K562 (cell line): ENCODE results near the gene TOM1L2. TPM values are rescaled to one million over a fixed set of nuclear protein-coding genes. Genes with fewer than 3 reads are reported as not detected.

Experiments
- ATAC-seq: fragments of 200-7000 bp; cut with Tn5 transposase; 3 replicates; pipeline ENCODE4 v1.9.1; 2020; ENCODE audit warnings: moderate library complexity
- BruUV-seq: library from RNA; stranded (reverse); fragments of 400-500 nt; replicated peaks from 2 replicates; lab custom pipeline; 2021; lab: Mats Ljungman, UMichigan
- CTCF ChIA-PET: fragments of 300-600 bp; formaldehyde crosslinking; extraction: SDS; loops from one replicate; lab custom pipeline; 2021; ENCODE audit warnings: low intra/inter-chr PET ratio; lab: Yijun Ruan, JAX
- POLR2A ChIA-PET: fragments of 300-600, 350-650 bp; sonication (Branson Sonifier 250); formaldehyde crosslinking; extraction: SDS; loops from one replicate; lab custom pipeline; 2021; ENCODE audit warnings: antibody characterized with exemption, inconsistent platforms; lab: Yijun Ruan, JAX
- DNase-seq, 4 experiments: peaks; one replicate each; pipeline versions ENCODE4 v3.0.0 to v3.0.0-alpha.2; 2011 to 2018; ENCODE audit warnings: low spot score in 3 of 4, mixed read lengths in 3 of 4; ENCODE audit errors: extremely low read depth in 1 of 4
- FAIRE-seq: peaks from 2 replicates; lab custom pipeline; 2011; peaks lifted over from hg19 to GRCh38; lab: Jason Lieb, UNC
- H2AFZ ChIP-seq: 2 replicates; pipeline ENCODE4 v1.6.0; 2011; ENCODE audit warnings: low read depth, low read length, control low read depth, inconsistent platforms
- H3K27ac ChIP-seq: fragments of 200-600 bp; 3 replicates; pipeline ENCODE4 v1.8.0; 2011; ENCODE audit warnings: low read depth, mild to moderate bottlenecking, control low read depth, inconsistent platforms, low read length, moderate library complexity, mixed read lengths; ENCODE audit errors: extremely low read depth
- H3K27me3 ChIP-seq, 2 experiments: fragments of 300-600 bp in 1 of 2; 2 replicates in 1 of 2; 3 replicates in 1 of 2; pipeline versions ENCODE4 v1.6.0 to v1.8.0; 2011; ENCODE audit warnings: inconsistent platforms in 2 of 2, low read length in 2 of 2, mild to moderate bottlenecking in 1 of 2, mixed read lengths in 1 of 2, moderate library complexity in 1 of 2; ENCODE audit not compliant: control insufficient read depth in 2 of 2, insufficient read depth in 2 of 2
- H3K36me3 ChIP-seq: fragments of 300-600 bp; 3 replicates; pipeline ENCODE4 v1.8.0; 2011; ENCODE audit warnings: mild to moderate bottlenecking, low read length, inconsistent platforms; ENCODE audit not compliant: control insufficient read depth, insufficient read depth
- H3K4me1 ChIP-seq, 2 experiments: fragments of 200-600 bp in 1 of 2; replicated peaks in 1 of 2; 2 replicates in 1 of 2; 3 replicates in 1 of 2; pipeline versions ENCODE4 v1.5.1 to v1.8.0; 2011; ENCODE audit warnings: inconsistent platforms in 2 of 2, low read length in 2 of 2, mild to moderate bottlenecking in 1 of 2, mixed read lengths in 1 of 2, moderate library complexity in 1 of 2; ENCODE audit not compliant: control insufficient read depth in 2 of 2, insufficient read depth in 2 of 2
- H3K4me2 ChIP-seq: 2 replicates; pipeline ENCODE4 v1.6.1; 2011; ENCODE audit warnings: low read length, control low read depth, inconsistent platforms, mixed read lengths; ENCODE audit not compliant: insufficient read depth
- H3K4me3 ChIP-seq: fragments of 200-600 bp; sonication (generic), shearing (Covaris generic); 2 replicates; pipeline ENCODE4 v1.5.1; 2016; ENCODE audit warnings: control low read depth, inconsistent platforms
- H3K79me2 ChIP-seq: fragments of 200-600 bp; 3 replicates; pipeline ENCODE4 v1.8.0; 2011; ENCODE audit warnings: low read length, inconsistent platforms; ENCODE audit not compliant: control insufficient read depth, insufficient read depth
- H3K9ac ChIP-seq, 2 experiments: 2 replicates each; pipeline versions ENCODE4 v1.6.0 to v1.6.1; 2011; ENCODE audit warnings: low read depth in 2 of 2, low read length in 2 of 2, control low read depth in 1 of 2, inconsistent platforms in 1 of 2, mild to moderate bottlenecking in 1 of 2, mixed read lengths in 1 of 2; ENCODE audit not compliant: insufficient read depth in 1 of 2
- H3K9me1 ChIP-seq: one replicate; pipeline ENCODE4 v1.6.0; 2011; ENCODE audit warnings: inconsistent platforms, mild to moderate bottlenecking, low read length, moderate library complexity; ENCODE audit not compliant: control insufficient read depth, insufficient read depth
- H3K9me3 ChIP-seq: replicated peaks from 2 replicates; pipeline ENCODE4 v1.5.1; 2011; ENCODE audit warnings: low read depth, low read length, inconsistent platforms; ENCODE audit not compliant: control insufficient read depth, insufficient read depth
- H4K20me1 ChIP-seq: replicated peaks from 2 replicates; pipeline ENCODE4 v1.6.1; 2011; ENCODE audit warnings: low read length, inconsistent platforms, mixed read lengths; ENCODE audit not compliant: control insufficient read depth, insufficient read depth
- BMI1 ChIP-seq: fragments of 150-350 bp; IDR thresholded peaks from 2 replicates; pipeline ENCODE4 v1.6.1; 2014; ENCODE audit warnings: low read length
- ESRRB ChIP-seq: fragments of 250-450 bp; sonication (Bioruptor Pico); IDR thresholded peaks from 2 replicates; pipeline ENCODE4 v1.5.0; 2020; ENCODE audit warnings: mild to moderate bottlenecking, moderate library complexity, borderline replicate concordance
- HLTF ChIP-seq: fragments of 450-650 bp; IDR thresholded peaks from 2 replicates; pipeline ENCODE4 v1.6.1; 2016
- HSF4 ChIP-seq: fragments of 250-450 bp; sonication (Bioruptor Pico); IDR thresholded peaks from 2 replicates; pipeline ENCODE4 v2.1.2; 2022; ENCODE audit warnings: mild to moderate bottlenecking, moderate library complexity, borderline replicate concordance
- MXI1 ChIP-seq: IDR thresholded peaks from 2 replicates; pipeline ENCODE4 v1.6.1; 2011; ENCODE audit warnings: low read depth, mild to moderate bottlenecking, improper control_type of control experiment, low read length
- NR4A1 ChIP-seq, 2 experiments: fragments of 250-450 bp in 1 of 2; fragments of 450-650 bp in 1 of 2; sonication (Bioruptor Pico) in 1 of 2; IDR thresholded peaks; 2 replicates each; pipeline versions ENCODE4 v1.4.0 to v1.6.1; 2016 to 2020; ENCODE audit warnings: mild to moderate bottlenecking in 2 of 2, missing compliant biosample characterization in 1 of 2, missing genetic modification characterization in 1 of 2, moderate library complexity in 1 of 2
- RBFOX2 ChIP-seq: fragments of 200-400 bp; formaldehyde crosslinking; IDR thresholded peaks from 2 replicates; pipeline ENCODE4 v1.6.1; 2017; ENCODE audit warnings: low read depth, mild to moderate bottlenecking, low read length, moderate library complexity
- RBM22 ChIP-seq: fragments of 200-400 bp; formaldehyde crosslinking; IDR thresholded peaks from 2 replicates; pipeline ENCODE4 v1.6.1; 2018; ENCODE audit warnings: low read length, low read depth; ENCODE audit not compliant: poor library complexity, severe bottlenecking
- TRIM28 ChIP-seq: fragments of 450-650 bp; IDR thresholded peaks from 2 replicates; pipeline ENCODE4 v1.6.1; 2017
- ZBTB2 ChIP-seq: fragments of 450-650 bp; IDR thresholded peaks from 2 replicates; pipeline ENCODE4 v1.6.1; 2016; ENCODE audit warnings: antibody characterized with exemption
- ZBTB8A ChIP-seq: fragments of 450-650 bp; IDR thresholded peaks from 2 replicates; pipeline ENCODE4 v1.6.1; 2018; ENCODE audit warnings: mild to moderate bottlenecking, moderate library complexity; ENCODE audit not compliant: partially characterized antibody
- ZC3H11A ChIP-seq: IDR thresholded peaks from 2 replicates; pipeline ENCODE4 v1.6.1; 2012; ENCODE audit warnings: low read depth, low read length, improper control_type of control experiment
- ZFX ChIP-seq: sonication (generic); formaldehyde crosslinking; IDR thresholded peaks from 2 replicates; pipeline ENCODE4 v1.8.0; 2022; ENCODE audit warnings: mild to moderate bottlenecking, missing genetic modification reagents, moderate library complexity
- ZNF263 ChIP-seq: sonication (generic); formaldehyde crosslinking; IDR thresholded peaks from 2 replicates; pipeline ENCODE4 v1.8.0; 2022; ENCODE audit warnings: mild to moderate bottlenecking, missing genetic modification reagents, borderline replicate concordance
- ZNF282 ChIP-seq: sonication (generic); formaldehyde crosslinking; IDR thresholded peaks from 2 replicates; pipeline ENCODE4 v1.8.1; 2023; ENCODE audit warnings: missing genetic modification reagents
- ZNF347 ChIP-seq: fragments of 450-650 bp; formaldehyde crosslinking; IDR thresholded peaks from 2 replicates; pipeline ENCODE4 v1.4.0; 2020; ENCODE audit warnings: low read depth, mild to moderate bottlenecking, moderate library complexity
- ZNF518B ChIP-seq: fragments of 250-450 bp; sonication (Bioruptor Pico); IDR thresholded peaks from 2 replicates; pipeline ENCODE4 v1.5.0; 2021; ENCODE audit warnings: mild to moderate bottlenecking, moderate library complexity
- ZNF668 ChIP-seq: fragments of 250-450 bp; sonication (Bioruptor Pico); IDR thresholded peaks from 2 replicates; pipeline ENCODE4 v1.8.0; 2022; ENCODE audit warnings: mild to moderate bottlenecking, inconsistent platforms
- WGBS: fragments of 100-300 bp; shearing (Covaris generic); methylation state at CpG from one replicate; pipeline ENCODE4 v1.1.6; 2016; ENCODE audit warnings: low coverage, mixed read lengths; ENCODE audit not compliant: insufficient coverage; ENCODE audit errors: missing lambda C conversion rate; 5-methylcytosine and 5-hydroxymethylcytosine counted together
- in situ Hi-C: fragments of 300-500 bp; cut with MboI; formaldehyde crosslinking; loops from 4 replicates; pipeline ENCODE4 v1.15.0; 2018; ENCODE audit warnings: inconsistent platforms, mixed read lengths
- intact Hi-C: fragments of 100-400 bp; cut with micrococcal nuclease; formaldehyde crosslinking; loops from 2 replicates; pipeline ENCODE4 v1.14.2; 2022
- polyA plus RNA-seq, 8 experiments: library from polyadenylated mRNA; depleted of rRNA in 4 of 8; stranded (reverse) in 5 of 8; unstranded in 3 of 8; fragments of >200 nt; fragmentation: Nextera tagmentation in 2 of 8; fragmentation: Illumina TruSeq in 1 of 8; extraction: Ambion mirVana in 2 of 8; extraction: Trizol in 1 of 8; gene quantifications; 2 replicates each; pipeline versions ENCODE4 v1.2.1 to v1.2.3, GENCODE V29; 2011 to 2014; ENCODE audit warnings: inconsistent platforms in 1 of 8, missing spikeins in 1 of 8
- total RNA-seq, 7 experiments: library from RNA; depleted of rRNA in 6 of 7; stranded (reverse); fragments of >200 nt in 6 of 7; fragmentation: Illumina TruSeq in 2 of 7; extraction: Trizol in 2 of 7; gene quantifications; 2 replicates each; pipeline versions ENCODE4 v1.2.1 to v1.2.3, GENCODE V29; 2011 to 2021; ENCODE audit warnings: low replicate concordance in 1 of 7

Gene TOM1L2
- total and polyA plus RNA-seq, 9 of the 15 experiments (the other 6 are each of a cell fraction or from before 2014, with no cell fraction given): 0.07 to 6.0 (median 2.5) TPM

- Histone ChIP-seq H2AFZ (0 out of 2 replicates have a peak within 1 kb of the TSS, but pooled peaks have one; percentile 55), H3K9ac (peak within 1 kb of the TSS; percentile 99), H3K4me1 (peaks cover 63 to 71% of the 10 kb centered on the region in 2 experiments), H3K27ac (peak within 1 kb of the TSS; percentile 100), H3K4me3 (peak within 1 kb of the TSS; percentile 94), H3K9me3 (no peaks in the 10 kb centered on the region), H3K79me2 (peaks cover 81% of the 10 kb centered on the region), H3K4me2 (peak within 1 kb of the TSS; percentile 97), H3K27me3 (no peaks in the 10 kb centered on the region), H3K9me1 (no peaks in the 10 kb centered on the region), H3K36me3 (peaks cover 29% of the 10 kb centered on the region; the same call in 2 of the 3 replicates), H4K20me1 (peaks cover 10% of the 10 kb centered on the region; the same call in 1 of the 2 replicates)
- intact Hi-C loops (loop anchor here (2.0 kb wide), 2 partner anchors 14 kb away; no protein-coding TSS in a partner anchor), in situ Hi-C loops (no loop called here)
- WGBS: 2% methylated on average over 30 of the region's 52 CpGs
- ChIA-PET POLR2A (interaction anchor here (0.6 to 6.7 kb wide), 17 partner anchors 8 to 262 kb away, joined by 3 to 102 read pairs (median 4); no protein-coding TSS in a partner anchor), CTCF (no interaction called here)
- BruUV-seq: no TSS peak
- ATAC-seq: peak; percentile 66
- DNase-seq: peak; percentile 69 to 86 (median 77)
- FAIRE-seq: no peak
- TF ChIP-seq HSF4 (CRISPR knock-in tag): no peak
- TF ChIP-seq BMI1: no peak
- no peak for TF ChIP-seq ESRRB (CRISPR knock-in tag)
- TF ChIP-seq RBFOX2: peak; percentile 88
- TF ChIP-seq ZNF263 (CRISPR knock-in tag): no peak
- no peak for TF ChIP-seq MXI1
- TF ChIP-seq ZC3H11A: no peak
- TF ChIP-seq ZNF668: no peak
- peak; percentile 51 for TF ChIP-seq ZFX (CRISPR knock-in tag)
- no peak for TF ChIP-seq HLTF
- no peak for TF ChIP-seq ZBTB8A
- no peak for TF ChIP-seq NR4A1 (CRISPR knock-in tag; IDR thresholded peaks at IDR 0.05)
- TF ChIP-seq NR4A1 (tag; IDR thresholded peaks at IDR 0.05): no peak
- TF ChIP-seq TRIM28: 0 out of 2 replicates have a peak, but pooled peaks have one; percentile 18
- peak; percentile 66 for TF ChIP-seq RBM22
- TF ChIP-seq ZBTB2: no peak
- no peak for TF ChIP-seq ZNF282 (CRISPR knock-in tag)
- TF ChIP-seq ZNF347 (CRISPR knock-in tag): no peak
- no peak for TF ChIP-seq ZNF518B (CRISPR knock-in tag)
Observed at GRCh38 chr17:17836818-17837379, 135.3 kb downstream of the TOM1L2 start, which contains the start of gene SREBF1. Gene SREBF1, minus strand, starts transcription at chr17:17836986. Its CDS starts 169 bp downstream, at chr17:17836817.
